IMR-90 (cell line): ENCODE results near the gene BCAP31.

ENCODE experiments used
- BHLHE40 ChIP-seq: fragments of 150-350 bp; IDR thresholded peaks from 2 replicates; pipeline ENCODE4 v1.6.1; 2016; ENCODE audit warnings: mild to moderate bottlenecking, low read depth, low read length
- CEBPB ChIP-seq: IDR thresholded peaks from 2 replicates; pipeline ENCODE4 v1.6.1; 2012; ENCODE audit warnings: low read depth, low read length, improper control_type of control experiment
- CTCF ChIP-seq: conservative IDR thresholded peaks from 2 replicates; pipeline ENCODE4 v1.5.1; 2012; ENCODE audit warnings: mild to moderate bottlenecking, low read depth, low read length, improper control_type of control experiment
- FOS ChIP-seq: fragments of 150-350 bp; IDR thresholded peaks from 2 replicates; pipeline ENCODE4 v1.6.1; 2016; ENCODE audit warnings: low read depth, low read length
- MXI1 ChIP-seq: IDR thresholded peaks from 2 replicates; pipeline ENCODE4 v1.6.1; 2012; ENCODE audit warnings: low read depth, mild to moderate bottlenecking, low read length, moderate library complexity, borderline replicate concordance
- NFE2L2 ChIP-seq: fragments of 150-350 bp; IDR thresholded peaks from 2 replicates; pipeline ENCODE4 v1.6.1; 2016; ENCODE audit warnings: low read depth, mild to moderate bottlenecking, low read length
- POLR2A ChIP-seq: IDR thresholded peaks from 2 replicates; pipeline ENCODE4 v1.6.1; 2012; ENCODE audit warnings: mild to moderate bottlenecking, low read depth, low read length
- RFX5 ChIP-seq: IDR thresholded peaks from 2 replicates; pipeline ENCODE4 v1.8.0; 2012; ENCODE audit warnings: low read depth, mild to moderate bottlenecking, low read length, moderate library complexity
- SMC3 ChIP-seq: fragments of 150-350 bp; IDR thresholded peaks from 2 replicates; pipeline ENCODE4 v1.6.1; 2016; ENCODE audit warnings: low read depth, mild to moderate bottlenecking, antibody characterized with exemption, low read length, moderate library complexity

DNA sequence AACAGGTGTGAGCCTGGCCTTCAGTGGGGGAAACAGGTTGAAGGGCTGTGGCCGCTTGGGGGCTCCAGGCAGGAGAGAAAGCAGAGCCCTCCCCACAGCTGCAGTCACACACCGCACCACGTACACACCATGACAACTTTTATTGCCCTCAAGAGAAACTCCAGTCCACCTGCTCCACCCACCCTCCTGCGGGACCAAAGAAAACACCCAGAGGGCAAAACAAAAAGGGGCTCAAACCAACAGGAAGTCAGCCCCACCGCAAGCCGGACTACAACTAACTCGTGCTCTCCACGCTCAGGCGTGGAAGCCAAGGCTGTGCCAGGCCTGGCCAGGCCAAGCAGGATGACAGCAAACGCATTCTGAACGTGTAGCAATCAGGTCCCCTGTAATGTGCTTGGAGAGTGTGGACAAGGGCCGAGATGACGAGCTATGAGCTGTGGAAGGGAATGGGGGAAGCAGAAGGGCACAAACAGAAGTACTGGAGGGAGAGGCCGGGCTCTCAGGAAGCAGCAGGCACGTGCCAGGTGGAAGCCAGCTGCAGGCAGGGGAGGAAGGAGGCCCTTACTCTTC lies 23.7 kb downstream of the BCAP31 start:
- TF ChIP-seq CEBPB (no peak), CTCF (no peak), POLR2A (no peak), NFE2L2 (no peak), FOS (no peak), BHLHE40 (no peak), MXI1 (no peak), SMC3 (no peak), RFX5 (no peak)
